NCI-H128 (cell line): ENCODE data around the gene C1QL4.

Source experiments
- DNase-seq: peaks from one replicate; lab custom pipeline; 2025; ENCODE audit not compliant: unreplicated experiment; lab: John Stamatoyannopoulos, UW

C1QL4 gene

GRCh38 chr12:49348781-49349180 lies 11.8 kb upstream of the C1QL4 start:
- no peak for DNase-seq

GRCh38 chr12:49347311-49348193 lies 10.6 kb upstream of the C1QL4 start:
- peak; percentile 63 for DNase-seq

GRCh38 chr12:49346659-49347310 lies 9.8 kb upstream of the C1QL4 start, which contains the start of gene DNAJC22:
Gene DNAJC22, plus strand, starts transcription at chr12:49346888. Its CDS starts 1,985 bp downstream, at chr12:49348873.
- no peak for DNase-seq

GRCh38 chr12:49345825-49346658 lies 9.1 kb upstream of the C1QL4 start:
- no peak for DNase-seq

- no peak for DNase-seq
Measured at GRCh38 chr12:49345051-49345824, 8.2 kb upstream of the C1QL4 start.

DNA sequence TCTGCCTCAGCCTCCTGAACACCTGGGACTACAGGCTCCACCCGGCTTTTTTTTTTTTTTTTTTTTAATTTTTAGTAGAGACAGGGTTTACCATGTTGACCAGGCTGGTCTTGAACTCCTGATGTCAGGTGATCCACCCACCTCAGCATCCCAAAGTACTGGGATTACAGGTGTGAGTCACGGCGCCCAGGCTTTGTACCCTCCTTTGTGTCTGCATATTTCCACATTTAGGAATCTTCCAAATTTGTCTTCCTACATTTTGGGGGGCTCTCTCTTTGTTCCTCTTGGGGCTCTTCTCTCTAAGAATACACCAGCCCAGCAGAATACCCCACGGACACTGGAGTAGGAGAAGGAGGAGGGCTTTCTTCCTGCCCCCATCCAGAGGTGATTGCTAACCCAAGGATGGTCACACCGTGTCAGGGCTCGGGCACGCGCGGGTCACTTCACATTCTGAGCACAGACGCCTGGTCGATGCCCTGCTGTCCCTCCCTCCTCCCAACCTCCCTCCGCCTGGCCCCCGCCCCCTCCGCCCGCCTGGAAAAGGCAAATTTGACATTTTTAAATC lies 7.6 kb upstream of the C1QL4 start:
- no peak for DNase-seq

GRCh38 chr12:49342914-49343731 lies 6.1 kb upstream of the C1QL4 start:
- no peak for DNase-seq

GRCh38 chr12:49342066-49342913 lies 5.3 kb upstream of the C1QL4 start:
- DNase-seq = peak; percentile 84

DNA sequence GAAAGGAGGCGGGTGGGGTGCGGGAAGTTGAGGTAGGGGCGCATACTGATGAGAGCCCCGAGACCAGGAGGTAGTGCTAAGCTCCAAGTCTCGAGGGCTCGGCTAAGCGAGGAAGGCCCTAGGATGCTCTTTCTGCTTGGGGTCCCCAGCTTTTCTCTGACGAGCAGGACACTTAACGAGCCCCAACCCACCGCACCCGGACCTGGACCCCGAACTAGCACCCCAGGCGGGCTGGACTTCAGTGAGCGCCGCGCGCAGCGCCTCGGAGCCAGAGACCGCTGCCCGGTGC lies 4.7 kb upstream of the C1QL4 start:
- DNase-seq = no peak

DNA sequence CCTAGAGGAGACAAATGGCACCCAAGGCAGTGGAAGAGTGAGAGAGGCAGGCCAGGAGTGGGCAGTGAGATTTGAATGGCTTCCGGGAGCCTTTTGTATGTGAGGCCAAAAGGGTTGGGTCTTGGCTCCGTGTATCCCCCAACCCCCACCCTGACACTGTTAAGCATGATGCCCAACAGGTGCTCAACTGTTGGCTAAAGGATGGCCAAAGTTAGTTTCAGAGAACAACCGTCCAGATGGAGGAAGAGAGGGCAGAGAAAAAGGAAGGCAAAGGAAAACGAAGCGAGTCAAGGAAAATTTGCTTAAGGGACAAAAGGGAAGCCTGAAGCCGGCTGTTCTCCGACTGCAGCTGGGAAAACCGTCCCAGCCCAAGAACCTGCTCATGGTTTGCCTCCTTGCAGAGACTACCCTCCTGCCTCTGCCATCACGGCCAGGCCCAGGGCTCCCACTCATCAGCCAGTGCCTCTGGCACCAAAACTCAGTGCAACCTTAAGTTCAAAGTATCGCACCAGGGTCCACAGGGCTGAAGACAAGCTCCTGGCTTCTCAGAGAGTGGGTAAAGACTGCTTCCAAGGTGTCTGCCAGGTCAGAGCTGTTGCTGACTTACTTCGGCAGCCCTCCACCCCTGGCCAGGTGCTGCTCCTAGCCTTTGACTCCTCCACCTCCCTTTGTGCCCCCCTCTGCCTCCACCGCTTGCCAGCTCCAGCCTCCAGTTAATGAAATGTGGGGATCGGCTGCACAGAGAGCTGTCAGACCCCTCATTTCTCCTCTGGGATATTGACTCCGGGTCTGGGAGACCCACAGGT lies 4.2 kb upstream of the C1QL4 start:
- DNase-seq = no peak

- DNase-seq = no peak
Measured at GRCh38 chr12:49340095-49340870, 3.3 kb upstream of the C1QL4 start.

DNA sequence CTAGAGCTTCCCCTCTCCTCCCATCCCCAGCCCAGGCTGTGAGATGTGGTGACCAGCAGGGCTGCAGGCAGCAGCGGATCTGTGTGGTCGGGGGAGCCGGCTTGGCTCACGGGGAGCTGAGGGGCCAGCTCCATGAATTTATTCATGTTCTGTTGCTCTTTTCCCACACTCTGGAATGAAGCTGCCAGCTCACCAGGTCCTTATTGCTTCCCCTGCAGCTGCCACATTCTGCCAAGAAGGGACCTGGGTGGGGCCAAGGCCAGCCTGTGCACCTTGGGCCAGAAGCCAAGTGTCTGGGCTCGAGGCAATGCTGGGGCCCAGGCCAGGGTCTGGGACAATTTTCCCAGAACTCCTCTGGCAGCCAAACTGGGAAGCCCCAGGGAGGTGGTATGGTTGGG lies 2.5 kb upstream of the C1QL4 start:
- DNase-seq = no peak

GRCh38 chr12:49338830-49339463 lies 2.0 kb upstream of the C1QL4 start:
- DNase-seq = no peak

GRCh38 chr12:49335955-49336644 lies 888 bp downstream of the C1QL4 start:
- DNase-seq = no peak

DNA sequence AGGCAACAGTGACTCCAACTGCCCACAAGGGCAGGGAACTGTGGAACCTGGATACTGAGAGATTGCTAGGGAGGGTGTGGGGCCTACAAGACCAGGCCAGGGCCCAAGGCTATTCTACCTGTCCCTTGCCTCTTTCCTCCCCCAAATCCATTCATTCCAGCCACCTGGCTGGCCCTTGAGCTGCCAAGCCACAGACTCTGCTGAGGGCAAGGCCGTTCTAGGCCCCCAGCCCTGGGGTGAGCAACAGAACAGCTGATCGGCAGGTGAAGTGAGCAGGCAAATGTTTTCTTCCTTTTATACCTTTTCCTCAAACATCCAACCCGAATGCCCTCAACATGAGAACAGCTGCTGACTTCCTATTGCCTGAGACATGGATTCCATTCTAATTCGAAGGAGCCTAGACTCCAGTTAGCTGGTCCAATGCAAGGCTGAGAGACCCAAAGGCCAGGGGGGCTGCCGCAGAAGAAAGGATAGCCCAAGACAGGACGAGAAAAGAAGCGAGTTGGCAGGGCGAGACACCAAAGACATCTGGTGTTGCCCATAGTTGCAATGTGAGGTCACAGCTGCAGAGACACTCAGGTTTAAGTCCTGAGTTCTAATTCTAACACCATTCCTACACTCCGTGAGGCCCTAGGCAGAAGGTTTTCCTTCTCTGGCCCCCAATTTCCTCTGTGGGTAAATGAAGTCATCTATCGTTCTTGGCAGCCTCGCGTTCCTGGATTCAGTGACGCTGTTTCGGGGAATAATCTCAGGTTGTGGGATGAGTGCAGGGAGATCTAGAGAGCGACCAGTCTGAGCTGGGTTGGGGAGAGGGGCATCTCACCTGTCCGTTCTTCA lies 1.7 kb downstream of the C1QL4 start:
- no peak for DNase-seq
